Uterus (tissue), 4 donors: ENCODE data around the gene NDUFV3. TPM values are rescaled to one million over a fixed set of nuclear protein-coding genes. Genes with fewer than 3 reads are reported as not detected.
"Not testable (repeated sequence)": the region's sequence is repeated elsewhere in the genome, so short reads cannot be mapped to it uniquely, and the experiment has no call there.

Experiments
- DNase-seq, 2 donors: peaks; one replicate each; pipeline ENCODE4 v3.0.0-alpha.2; 2019 to 2020
- H3K27ac ChIP-seq, 2 donors: fragments of 200-600 bp; sonication (generic); 1 replicate in 1 of 2; 2 replicates in 1 of 2; pipeline ENCODE4 v1.5.1; 2016 to 2018
- H3K27me3 ChIP-seq, 2 donors: fragments of 200-600 bp; sonication (generic); one replicate each; pipeline ENCODE4 v1.5.1; 2018 to 2019; ENCODE audit warnings: control low read depth in 1 of 2
- H3K36me3 ChIP-seq, 2 donors: fragments of 200-600 bp; sonication (generic); one replicate each; pipeline ENCODE4 v1.5.1; 2019; ENCODE audit warnings: control low read depth in 1 of 2
- H3K4me1 ChIP-seq, 2 donors: fragments of 200-600 bp; sonication (generic); one replicate each; pipeline ENCODE4 v1.5.1; 2018 to 2019; ENCODE audit warnings: control low read depth in 1 of 2
- H3K4me3 ChIP-seq, 2 donors: fragments of 200-600 bp; sonication (generic); 1 replicate in 1 of 2; 2 replicates in 1 of 2; pipeline ENCODE4 v1.5.1; 2018 to 2019; ENCODE audit warnings: mild to moderate bottlenecking in 1 of 2
- H3K9me3 ChIP-seq, 2 donors: fragments of 200-600 bp; sonication (generic); one replicate each; pipeline ENCODE4 v1.5.1; 2019; ENCODE audit warnings: control low read depth in 1 of 2
- POLR2A ChIP-seq, 2 donors: fragments of 450-650 bp; IDR thresholded peaks; one replicate each; pipeline ENCODE4 v1.6.1; 2016; ENCODE audit warnings: antibody characterized with exemption in 2 of 2, mild to moderate bottlenecking in 1 of 2, moderate library complexity in 1 of 2
- intact Hi-C: fragments of 100-400 bp; cut with DNase I; formaldehyde crosslinking; loops from one replicate; pipeline ENCODE4 v1.15.1; 2023; ENCODE audit warnings: low total_unique reads
- total RNA-seq, 4 donors: library from RNA; depleted of rRNA in 3 of 4; stranded (reverse); fragments of >200 nt in 3 of 4; gene quantifications; one replicate each; pipeline versions ENCODE4 v1.1.0 to v1.2.4, GENCODE V29; 2014 to 2023
- TF ChIP-seq, protein P1 (sequence below), 4 experiments: fragments of 200-600 bp in 2 of 4; fragments of 450-650 bp in 2 of 4; sonication (generic) in 2 of 4; IDR thresholded peaks; one replicate each; pipeline ENCODE4 v1.5.1; 2016 to 2019; ENCODE audit warnings: antibody characterized with exemption in 4 of 4, mild to moderate bottlenecking in 2 of 4, moderate library complexity in 1 of 4
- donor health status: DM: yes; HTN: yes; CAD: no.

The NDUFV3 gene
- total RNA-seq, 4 donors from 2014 or later: 41.5 to 55.9 (median 45.7) TPM

DNA sequence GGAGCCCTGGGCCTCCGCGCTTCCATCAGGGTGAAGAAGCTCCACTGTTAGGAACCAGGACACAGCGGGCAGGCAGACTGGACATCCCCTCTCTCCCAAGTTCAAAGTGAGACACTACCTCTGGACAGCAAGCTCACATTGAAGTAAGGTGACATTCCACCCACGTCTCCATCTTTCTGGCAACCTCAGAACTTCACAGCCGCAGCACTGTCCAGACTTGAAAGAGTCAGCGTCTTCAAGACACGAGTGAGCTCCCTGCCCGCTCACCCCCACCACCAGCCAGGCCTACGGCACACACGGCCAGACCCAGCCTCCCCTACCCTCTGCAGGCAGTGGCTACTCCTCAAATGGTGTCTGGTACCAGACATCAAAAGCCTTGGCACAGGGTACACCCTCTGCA, 24.9 kb upstream of the NDUFV3 start:
- TF ChIP-seq POLR2A (IDR thresholded peaks at IDR 0.05): no peak
- TF ChIP-seq, protein P1, sequence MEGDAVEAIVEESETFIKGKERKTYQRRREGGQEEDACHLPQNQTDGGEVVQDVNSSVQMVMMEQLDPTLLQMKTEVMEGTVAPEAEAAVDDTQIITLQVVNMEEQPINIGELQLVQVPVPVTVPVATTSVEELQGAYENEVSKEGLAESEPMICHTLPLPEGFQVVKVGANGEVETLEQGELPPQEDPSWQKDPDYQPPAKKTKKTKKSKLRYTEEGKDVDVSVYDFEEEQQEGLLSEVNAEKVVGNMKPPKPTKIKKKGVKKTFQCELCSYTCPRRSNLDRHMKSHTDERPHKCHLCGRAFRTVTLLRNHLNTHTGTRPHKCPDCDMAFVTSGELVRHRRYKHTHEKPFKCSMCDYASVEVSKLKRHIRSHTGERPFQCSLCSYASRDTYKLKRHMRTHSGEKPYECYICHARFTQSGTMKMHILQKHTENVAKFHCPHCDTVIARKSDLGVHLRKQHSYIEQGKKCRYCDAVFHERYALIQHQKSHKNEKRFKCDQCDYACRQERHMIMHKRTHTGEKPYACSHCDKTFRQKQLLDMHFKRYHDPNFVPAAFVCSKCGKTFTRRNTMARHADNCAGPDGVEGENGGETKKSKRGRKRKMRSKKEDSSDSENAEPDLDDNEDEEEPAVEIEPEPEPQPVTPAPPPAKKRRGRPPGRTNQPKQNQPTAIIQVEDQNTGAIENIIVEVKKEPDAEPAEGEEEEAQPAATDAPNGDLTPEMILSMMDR (IDR thresholded peaks at IDR 0.05): no peak
- DNase-seq: no peak
- no peaks in the 10 kb centered on the region for H3K4me1 ChIP-seq
- no peaks in the 10 kb centered on the region for H3K36me3 ChIP-seq
- no peak overlapping the region for H3K27ac ChIP-seq
- H3K27me3 ChIP-seq: no peaks in the 10 kb centered on the region
- H3K4me3 ChIP-seq: no peak overlapping the region
- intact Hi-C loops: no loop called here
- H3K9me3 ChIP-seq: no peaks in the 10 kb centered on the region

DNA sequence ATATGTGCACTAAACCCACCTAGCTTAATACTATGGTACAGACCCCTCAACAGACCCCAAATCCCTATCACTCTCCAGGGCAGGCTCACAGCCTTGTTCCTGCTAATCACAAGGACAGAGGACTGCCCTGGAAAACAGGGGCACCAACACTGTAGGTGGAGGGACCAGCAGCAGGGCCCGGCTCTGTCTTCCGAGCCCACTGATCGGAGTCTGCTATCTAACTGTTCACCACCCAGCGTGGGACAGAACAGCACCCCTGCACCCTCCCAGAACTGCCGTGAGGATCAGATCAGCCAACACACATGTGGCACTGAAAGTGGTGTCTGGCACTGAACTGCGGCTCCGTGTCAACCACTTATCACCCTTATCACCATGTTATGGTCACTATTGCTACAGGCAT, 20.0 kb upstream of the NDUFV3 start:
- no peaks in the 10 kb centered on the region for H3K4me1 ChIP-seq
- intact Hi-C loops: no loop called here
- H3K9me3 ChIP-seq: no peaks in the 10 kb centered on the region
- no peaks in the 10 kb centered on the region for H3K27me3 ChIP-seq
- H3K36me3 ChIP-seq: no peaks in the 10 kb centered on the region
- TF ChIP-seq, protein P1 (IDR thresholded peaks at IDR 0.05): no peak
- no peak for TF ChIP-seq POLR2A (IDR thresholded peaks at IDR 0.05)
- H3K4me3 ChIP-seq: no peak overlapping the region
- H3K27ac ChIP-seq: no peak overlapping the region
- DNase-seq: no peak

DNA sequence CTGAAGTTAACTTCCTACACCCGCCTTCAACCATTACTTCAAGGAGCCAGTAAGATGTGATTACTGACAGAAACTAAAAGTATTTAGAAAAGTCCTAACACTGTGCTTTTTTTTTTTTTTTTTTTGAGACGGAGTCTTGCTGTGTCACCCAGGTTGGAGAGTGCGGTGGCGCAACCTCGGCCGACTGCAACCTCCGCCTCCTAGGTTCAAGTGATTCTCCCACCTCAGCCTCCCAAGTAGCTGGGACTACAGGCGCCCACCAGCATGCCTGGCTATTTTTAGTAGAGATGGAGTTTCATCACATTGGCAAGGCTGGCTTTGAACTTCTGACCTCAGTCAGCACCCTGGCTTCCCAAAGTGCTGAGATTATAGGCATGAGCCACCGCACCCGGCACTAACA, 17.3 kb upstream of the NDUFV3 start:
- H3K27ac ChIP-seq, H3K27me3 ChIP-seq, H3K36me3 ChIP-seq, DNase-seq, intact Hi-C loops, H3K4me1 ChIP-seq, H3K4me3 ChIP-seq, H3K9me3 ChIP-seq: not testable (repeated sequence)

DNA sequence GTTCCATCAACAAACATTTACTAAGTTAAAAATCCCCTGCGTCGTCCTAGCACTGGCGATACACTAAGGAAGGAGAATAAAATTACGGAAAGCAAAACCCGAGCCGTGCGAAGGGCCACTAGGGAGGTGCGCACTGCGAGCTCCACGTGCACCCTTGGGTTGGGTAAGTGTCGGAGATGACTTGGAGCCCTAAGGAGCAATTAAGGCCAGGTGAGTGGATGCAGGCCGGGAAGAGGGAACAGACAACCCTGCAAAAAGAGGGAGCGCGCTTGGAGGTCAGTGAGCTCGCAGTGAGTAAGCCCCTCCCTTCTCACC, 14.5 kb upstream of the NDUFV3 start:
- intact Hi-C loops: no loop called here
- Histone ChIP-seq H3K27me3 (no peaks in the 10 kb centered on the region), H3K36me3 (no peaks in the 10 kb centered on the region), H3K4me1 (peaks cover 0 to 3% of the 10 kb centered on the region in 2 donors), H3K4me3 (peak overlapping the region; percentile 77 to 87), H3K27ac (peak overlapping the region; percentile 81), H3K9me3 (no peaks in the 10 kb centered on the region)
- no peak for DNase-seq
- no peak for TF ChIP-seq POLR2A (IDR thresholded peaks at IDR 0.05)
- TF ChIP-seq, protein P1 (IDR thresholded peaks at IDR 0.05): no peak

DNA sequence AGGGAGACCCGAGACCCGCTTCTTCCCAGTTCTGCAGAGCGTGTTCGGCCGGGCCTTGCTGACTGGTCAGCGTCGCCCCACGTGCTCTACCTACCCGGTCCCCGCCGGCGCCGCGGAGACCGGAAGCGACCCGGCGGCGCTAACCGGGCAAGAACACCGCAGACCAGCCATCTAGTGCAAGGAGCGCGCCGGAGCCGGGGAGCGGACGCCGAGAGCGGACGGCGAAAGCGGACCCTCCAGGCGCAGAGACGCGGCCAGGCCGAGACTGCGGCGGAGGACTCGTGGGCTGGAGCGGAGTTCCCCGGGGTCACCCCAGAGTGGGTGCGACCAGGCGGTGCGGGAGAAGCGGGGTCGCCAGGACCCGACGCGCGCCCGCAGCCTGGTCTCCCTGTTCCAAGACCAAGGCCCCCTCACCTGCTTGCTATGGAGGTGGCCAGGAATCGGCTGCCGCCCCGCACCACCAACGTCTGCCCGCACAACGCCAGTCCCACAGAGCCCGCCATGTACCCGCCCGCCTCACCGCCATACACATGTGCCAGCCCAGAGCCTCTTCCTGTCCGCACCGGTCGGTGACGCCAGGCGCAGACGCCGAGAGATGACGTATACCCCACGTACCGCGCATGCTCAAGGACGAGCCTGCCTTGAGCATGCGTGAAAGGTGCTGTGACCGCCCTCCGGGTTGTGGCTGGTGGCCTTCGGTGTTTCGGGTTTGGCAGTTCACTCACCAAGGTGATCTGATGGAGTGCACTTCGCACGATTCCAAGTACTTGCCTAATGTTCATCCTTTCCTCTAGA, 13.9 kb upstream of the NDUFV3 start, which contains the start of gene WDR4:
WDR4 (minus strand) TSS at position 547 of the 795 bp plus-strand sequence; CDS start at position 503, 44 bp downstream.
- peaks cover 0 to 3% of the 10 kb centered on the region in 2 donors for H3K4me1 ChIP-seq
- H3K9me3 ChIP-seq: no peaks in the 10 kb centered on the region
- no peaks in the 10 kb centered on the region for H3K27me3 ChIP-seq
- intact Hi-C loops: no loop called here
- DNase-seq: peak; percentile 97 to 98
- peak; percentile 55 to 81 for TF ChIP-seq POLR2A (IDR thresholded peaks at IDR 0.05)
- TF ChIP-seq, protein P1 (IDR thresholded peaks at IDR 0.05): peak in 2 of 4 experiments; percentile 17 to 40
- H3K36me3 ChIP-seq: no peaks in the 10 kb centered on the region
- H3K4me3 ChIP-seq: peak within 1 kb of the TSS; percentile 77 to 87
- peak within 1 kb of the TSS; percentile 81 for H3K27ac ChIP-seq
